22Rv1 (cell line): Measurements from ENCODE around the gene VAX1.

Experiments used
- CTCF ChIP-seq: fragments of 450-650 bp; IDR thresholded peaks from 2 replicates; pipeline ENCODE4 v1.5.1; 2017; ENCODE audit warnings: mild to moderate bottlenecking
- ZFX ChIP-seq: fragments of 450-650 bp; IDR thresholded peaks from 2 replicates; pipeline ENCODE4 v1.6.1; 2017; ENCODE audit warnings: antibody characterized with exemption, borderline replicate concordance

DNA sequence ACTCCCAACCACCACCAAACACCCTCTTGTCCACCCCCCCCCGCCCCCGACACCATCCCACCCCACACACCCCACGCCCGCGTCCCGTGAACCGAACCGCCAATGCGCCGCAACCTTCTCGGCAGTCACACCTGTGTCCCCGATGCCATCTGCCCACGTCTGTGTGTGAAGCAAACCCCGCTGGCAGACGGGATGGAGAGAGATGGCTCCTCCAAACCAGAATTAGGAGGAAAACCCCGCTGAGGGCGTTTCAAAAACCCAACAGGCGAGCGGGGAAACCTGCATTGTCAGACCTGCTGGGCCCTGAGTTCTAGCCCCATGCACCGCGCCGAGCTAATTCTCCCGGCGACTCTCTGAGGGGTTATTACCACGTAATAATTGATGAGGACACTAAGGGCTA, 30.7 kb upstream of the VAX1 start:
- TF ChIP-seq CTCF (no peak), ZFX (no peak)
